Immature natural killer cell (primary cell): Measurements from ENCODE around the gene RAB4A. TPM values are rescaled to one million over a fixed set of nuclear protein-coding genes. Genes with fewer than 3 reads are reported as not detected.
A peak's percentile ranks its signal among the peaks of the same experiment; 100 is the strongest.
"Not testable (repeated sequence)": the region's sequence is repeated elsewhere in the genome, so short reads cannot be mapped to it uniquely, and the experiment has no call there.

Source experiments
- DNase-seq, 3 donors: peaks; one replicate each; pipeline ENCODE4 v3.0.0; 2022; ENCODE audit warnings: mixed read lengths in 1 of 3
- H3K27ac Mint-ChIP-seq, 6 donors: one replicate each; pipeline ENCODE4 v1.8.0; 2020; ENCODE audit warnings: mixed read lengths in 6 of 6, mild to moderate bottlenecking in 5 of 6, inconsistent platforms in 4 of 6, moderate library complexity in 3 of 6
- H3K27me3 Mint-ChIP-seq, 3 donors: one replicate each; pipeline ENCODE4 v1.8.0; 2020 to 2021; ENCODE audit warnings: low read depth in 3 of 3, mild to moderate bottlenecking in 3 of 3, mixed read lengths in 3 of 3, moderate library complexity in 3 of 3, inconsistent platforms in 1 of 3
- H3K36me3 Mint-ChIP-seq, 3 donors: one replicate each; pipeline ENCODE4 v1.8.0; 2020; ENCODE audit warnings: mixed read lengths in 3 of 3, inconsistent platforms in 2 of 3, mild to moderate bottlenecking in 2 of 3
- H3K4me1 Mint-ChIP-seq, 2 donors: one replicate each; pipeline ENCODE4 v1.8.0; 2020; ENCODE audit warnings: inconsistent platforms in 2 of 2, mild to moderate bottlenecking in 2 of 2, mixed read lengths in 2 of 2, moderate library complexity in 1 of 2
- H3K4me3 Mint-ChIP-seq, 5 donors: one replicate each; pipeline ENCODE4 v1.8.0; 2020; ENCODE audit warnings: mild to moderate bottlenecking in 5 of 5, mixed read lengths in 5 of 5, inconsistent platforms in 3 of 5, moderate library complexity in 3 of 5
- H3K9me3 Mint-ChIP-seq, 6 donors: one replicate each; pipeline ENCODE4 v1.8.0; 2020; ENCODE audit warnings: mild to moderate bottlenecking in 6 of 6, mixed read lengths in 6 of 6, inconsistent platforms in 4 of 6, moderate library complexity in 3 of 6
- polyA plus RNA-seq, 3 donors: library from polyadenylated mRNA; unstranded; fragments of 300-500 nt; fragmentation: Illumina TruSeq; gene quantifications; one replicate each; pipeline ENCODE4 v1.2.3, GENCODE V29; 2021

RAB4A gene
- polyA plus RNA-seq, 3 donors from 2014 or later = 21.7 to 30.1 (median 22.3) TPM

DNA sequence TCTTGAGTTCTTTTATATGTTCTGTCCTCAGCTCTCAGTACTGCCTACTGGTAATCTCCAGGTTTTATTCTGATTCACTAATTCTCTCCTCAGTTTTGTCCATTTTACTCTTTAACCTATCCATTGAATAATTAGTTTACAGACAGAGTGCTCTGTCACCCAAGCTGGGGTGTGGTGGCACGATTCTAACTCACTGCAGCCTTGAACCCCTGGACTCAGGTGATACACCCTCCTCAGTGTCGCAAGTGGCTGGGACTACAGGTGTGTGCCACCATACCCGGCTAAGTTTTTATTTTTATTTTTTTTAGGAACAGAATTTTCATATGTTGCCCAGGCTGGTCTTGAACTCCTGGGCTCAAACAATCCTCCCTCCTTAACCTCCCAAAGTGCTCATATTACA is 14.0 kb downstream of the RAB4A start:
- no peaks in the 10 kb centered on the region for H3K9me3 Mint-ChIP-seq
- peaks cover 33 to 60% of the 10 kb centered on the region in 2 donors for H3K4me1 Mint-ChIP-seq
- H3K4me3 Mint-ChIP-seq = peak overlapping the region in 1 of 5 donors; percentile 2
- peaks cover 0 to 2% (median 0%) of the 10 kb centered on the region in 3 donors for H3K27me3 Mint-ChIP-seq
- peaks cover 2 to 7% (median 4%) of the 10 kb centered on the region in 3 donors for H3K36me3 Mint-ChIP-seq
- DNase-seq = no peak
- no peak overlapping the region for H3K27ac Mint-ChIP-seq

GRCh38 chr1:229285440-229285839 is 14.5 kb downstream of the RAB4A start:
- no peaks in the 10 kb centered on the region for H3K9me3 Mint-ChIP-seq

DNA sequence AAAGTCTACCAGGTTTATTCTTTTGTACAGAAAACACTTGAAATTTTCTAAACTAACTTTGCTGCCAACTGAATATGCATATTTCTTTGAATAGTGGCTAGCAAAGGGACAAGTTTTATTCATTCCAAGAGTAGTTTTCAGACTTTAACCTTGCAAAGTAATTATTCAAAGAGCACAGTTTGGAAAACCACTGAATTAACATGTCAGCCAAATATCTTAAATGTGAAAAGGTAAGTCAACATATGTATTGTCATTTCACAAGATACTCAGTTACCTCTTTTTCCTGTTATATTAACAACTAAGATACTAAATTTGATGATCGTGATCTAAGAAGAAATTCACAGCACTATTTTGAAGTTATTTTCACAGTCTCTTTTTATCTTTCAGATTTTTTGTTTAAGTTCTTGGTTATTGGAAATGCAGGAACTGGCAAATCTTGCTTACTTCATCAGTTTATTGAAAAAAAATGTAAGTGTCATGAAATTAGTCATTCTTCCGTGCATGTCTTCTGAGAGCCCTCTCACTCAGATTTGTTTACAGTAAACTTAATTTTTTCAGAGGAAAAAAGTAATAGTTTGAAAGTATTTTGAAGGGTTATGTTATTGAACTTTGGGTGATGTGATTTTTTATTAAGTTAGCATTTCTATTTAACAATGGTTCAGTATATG is 15.3 kb downstream of the RAB4A start:
- DNase-seq = no peak
- Mint-ChIP-seq H3K36me3 (peaks cover 13 to 20% (median 14%) of the 10 kb centered on the region in 3 donors), H3K27ac (peak overlapping the region in 4 of 6 donors; percentile 1 to 79 (median 12)), H3K4me3 (peak overlapping the region in 1 of 5 donors; percentile 29), H3K9me3 (no peaks in the 10 kb centered on the region), H3K27me3 (peaks cover 0 to 2% (median 0%) of the 10 kb centered on the region in 3 donors), H3K4me1 (peaks cover 33 to 53% of the 10 kb centered on the region in 2 donors)

More at GRCh38 chr1:229285440-229285839, 14.5 kb downstream of the RAB4A start:
- Mint-ChIP-seq H3K4me3 (peak overlapping the region in 2 of 5 donors; percentile 2 to 28), H3K36me3 (peaks cover 5 to 12% (median 6%) of the 10 kb centered on the region in 3 donors), H3K4me1 (peaks cover 33 to 55% of the 10 kb centered on the region in 2 donors), H3K27me3 (peaks cover 0 to 2% (median 0%) of the 10 kb centered on the region in 3 donors), H3K27ac (peak overlapping the region in 1 of 6 donors; percentile 7)
- no peak for DNase-seq

- Mint-ChIP-seq H3K9me3 (no peaks in the 10 kb centered on the region), H3K27me3 (peaks cover 0 to 2% (median 0%) of the 10 kb centered on the region in 3 donors), H3K36me3 (peaks cover 17 to 24% (median 17%) of the 10 kb centered on the region in 3 donors), H3K27ac (peak overlapping the region in 4 of 6 donors; percentile 21 to 51 (median 34)), H3K4me3 (no peak overlapping the region), H3K4me1 (peaks cover 33 to 47% of the 10 kb centered on the region in 2 donors)
- DNase-seq = no peak
Observed at GRCh38 chr1:229287267-229287666, 16.4 kb downstream of the RAB4A start.

DNA sequence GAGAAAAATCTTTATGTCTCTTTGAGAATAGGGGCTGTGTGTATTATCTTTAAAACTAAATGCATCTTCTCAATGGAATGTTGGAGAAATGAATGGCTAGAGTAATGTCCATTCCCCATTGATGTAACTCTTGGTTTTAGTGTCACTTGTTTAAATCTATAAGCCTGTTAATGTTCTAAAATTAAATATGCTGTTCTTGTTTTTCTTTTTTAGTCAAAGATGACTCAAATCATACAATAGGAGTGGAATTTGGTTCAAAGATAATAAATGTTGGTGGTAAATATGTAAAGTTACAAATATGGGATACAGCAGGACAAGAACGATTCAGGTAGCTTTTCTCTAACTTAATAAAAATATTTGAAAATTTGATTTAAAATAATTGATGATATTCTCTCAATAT is 17.6 kb downstream of the RAB4A start:
- H3K27ac Mint-ChIP-seq = no peak overlapping the region
- peaks cover 17 to 23% (median 20%) of the 10 kb centered on the region in 3 donors for H3K36me3 Mint-ChIP-seq

GRCh38 chr1:229291686-229292085 is 20.8 kb downstream of the RAB4A start:
- not testable (repeated sequence) for H3K27ac Mint-ChIP-seq, H3K27me3 Mint-ChIP-seq, H3K4me3 Mint-ChIP-seq, H3K9me3 Mint-ChIP-seq, DNase-seq
- H3K36me3 Mint-ChIP-seq = peaks cover 20 to 30% (median 27%) of the 10 kb centered on the region in 3 donors
- H3K4me1 Mint-ChIP-seq = peaks cover 13 to 17% of the 10 kb centered on the region in 2 donors

More for the DNA sequence above, 17.6 kb downstream of the RAB4A start:
- H3K9me3 Mint-ChIP-seq = no peaks in the 10 kb centered on the region
- no peak overlapping the region for H3K4me3 Mint-ChIP-seq
- peaks cover 0 to 2% (median 0%) of the 10 kb centered on the region in 3 donors for H3K27me3 Mint-ChIP-seq
- no peak for DNase-seq
- H3K4me1 Mint-ChIP-seq = peaks cover 33 to 37% of the 10 kb centered on the region in 2 donors

DNA sequence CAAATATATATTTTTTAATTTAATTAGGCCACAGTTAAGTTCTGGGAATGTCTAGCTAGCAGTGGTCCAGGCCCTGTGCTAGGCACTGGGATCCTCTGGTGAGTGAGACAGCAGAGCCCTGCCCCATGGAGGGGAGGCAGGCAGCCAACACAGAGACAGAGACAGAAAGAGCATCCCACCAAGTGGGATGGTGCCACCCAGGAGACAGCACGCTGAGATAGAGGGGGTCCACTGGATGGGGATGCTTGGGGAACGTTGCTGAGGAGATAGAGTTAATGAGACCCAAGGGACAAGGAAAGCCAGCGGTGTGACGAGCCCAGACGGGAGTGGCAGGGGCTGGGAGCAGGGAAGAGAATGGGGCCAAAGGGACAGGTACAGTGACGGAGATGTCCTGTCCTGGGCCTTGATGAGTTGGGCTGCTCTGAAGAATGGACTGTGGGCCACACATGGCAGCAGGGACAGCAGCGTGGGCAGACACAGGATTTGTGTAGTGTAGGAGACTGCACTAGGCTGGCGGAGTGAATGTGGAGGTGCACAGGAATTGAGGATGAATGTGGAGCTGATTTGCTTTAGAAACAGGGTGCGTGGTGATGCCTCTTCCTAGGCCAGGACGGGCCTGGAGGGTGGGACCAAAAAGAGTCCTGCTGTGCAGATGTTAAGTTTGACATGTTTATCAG is 22.8 kb downstream of the RAB4A start:
- Mint-ChIP-seq H3K4me1 (peaks cover 0 to 5% of the 10 kb centered on the region in 2 donors), H3K27me3 (no peaks in the 10 kb centered on the region), H3K27ac (peak overlapping the region in 4 of 6 donors; percentile 13 to 58 (median 38)), H3K4me3 (no peak overlapping the region), H3K36me3 (peaks cover 21 to 40% (median 27%) of the 10 kb centered on the region in 3 donors), H3K9me3 (no peaks in the 10 kb centered on the region)
- DNase-seq = no peak

DNA sequence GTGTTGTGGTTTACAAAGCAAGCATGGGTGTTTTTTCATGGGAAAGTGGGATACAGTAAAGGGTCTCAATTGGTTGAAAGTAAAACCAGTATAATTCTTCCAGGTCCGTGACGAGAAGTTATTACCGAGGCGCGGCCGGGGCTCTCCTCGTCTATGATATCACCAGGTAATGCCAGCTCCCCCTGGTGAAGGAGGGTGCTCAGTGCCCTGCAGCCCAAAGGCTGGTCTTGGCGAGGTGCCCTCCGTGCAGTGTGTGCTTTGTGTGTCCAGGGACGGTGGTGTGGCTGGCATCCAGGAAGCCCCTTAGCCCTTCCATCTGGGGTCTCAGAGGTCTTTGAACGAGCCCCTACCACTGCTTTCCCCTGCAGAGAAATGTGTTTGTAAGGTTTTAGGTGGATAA is 24.8 kb downstream of the RAB4A start:
- H3K27ac Mint-ChIP-seq = no peak overlapping the region
- no peaks in the 10 kb centered on the region for H3K27me3 Mint-ChIP-seq
- no peak for DNase-seq
- peaks cover 19 to 49% (median 32%) of the 10 kb centered on the region in 3 donors for H3K36me3 Mint-ChIP-seq
- H3K9me3 Mint-ChIP-seq = no peaks in the 10 kb centered on the region
- peaks cover 0 to 4% of the 10 kb centered on the region in 2 donors for H3K4me1 Mint-ChIP-seq
- H3K4me3 Mint-ChIP-seq = no peak overlapping the region

DNA sequence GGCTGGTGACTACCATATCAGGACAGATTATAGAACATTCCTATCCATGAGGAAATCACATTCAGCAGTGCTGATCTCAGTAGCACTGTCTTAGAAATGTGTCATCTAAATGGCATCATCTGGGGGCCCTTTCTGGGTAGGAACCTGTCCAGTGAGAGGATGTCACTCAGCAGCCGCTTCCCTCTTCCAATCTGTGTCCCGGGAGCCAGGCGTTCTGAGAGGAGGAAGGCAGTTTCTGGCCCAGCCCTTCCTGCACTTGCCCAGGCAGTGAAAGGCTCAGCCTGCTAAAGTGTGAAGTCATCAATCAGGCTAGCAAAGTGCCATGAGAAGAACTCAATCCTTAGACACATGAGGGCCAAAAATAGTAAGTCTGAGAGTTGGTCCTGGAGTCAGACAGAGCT is 25.6 kb downstream of the RAB4A start:
- peaks cover 0 to 2% of the 10 kb centered on the region in 2 donors for H3K4me1 Mint-ChIP-seq
- H3K36me3 Mint-ChIP-seq = peaks cover 11 to 45% (median 27%) of the 10 kb centered on the region in 3 donors
- H3K9me3 Mint-ChIP-seq = no peaks in the 10 kb centered on the region
- DNase-seq = no peak
- H3K27ac Mint-ChIP-seq = peak overlapping the region in 4 of 6 donors; percentile 1 to 39 (median 8)
- H3K27me3 Mint-ChIP-seq = no peaks in the 10 kb centered on the region
- no peak overlapping the region for H3K4me3 Mint-ChIP-seq

DNA sequence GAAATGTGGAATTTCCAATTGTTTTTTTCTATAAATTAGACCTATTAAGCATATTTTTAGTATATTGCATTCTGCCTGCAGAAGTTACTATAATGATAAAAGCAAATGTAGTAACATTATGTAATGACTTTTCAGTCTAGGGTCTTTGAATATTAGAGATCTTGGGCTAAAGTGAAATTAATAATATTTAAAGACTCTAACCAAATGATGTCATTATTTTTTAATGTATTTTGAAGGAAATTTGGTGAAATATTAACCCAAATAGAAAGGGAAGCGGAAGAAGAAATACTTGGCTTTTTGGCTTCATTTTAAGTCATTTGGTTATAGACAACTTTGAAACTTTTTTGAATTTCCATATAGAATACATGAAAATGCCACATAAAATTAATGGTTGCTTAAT is 26.8 kb downstream of the RAB4A start:
- peaks cover 4 to 44% (median 27%) of the 10 kb centered on the region in 3 donors for H3K36me3 Mint-ChIP-seq

DNA sequence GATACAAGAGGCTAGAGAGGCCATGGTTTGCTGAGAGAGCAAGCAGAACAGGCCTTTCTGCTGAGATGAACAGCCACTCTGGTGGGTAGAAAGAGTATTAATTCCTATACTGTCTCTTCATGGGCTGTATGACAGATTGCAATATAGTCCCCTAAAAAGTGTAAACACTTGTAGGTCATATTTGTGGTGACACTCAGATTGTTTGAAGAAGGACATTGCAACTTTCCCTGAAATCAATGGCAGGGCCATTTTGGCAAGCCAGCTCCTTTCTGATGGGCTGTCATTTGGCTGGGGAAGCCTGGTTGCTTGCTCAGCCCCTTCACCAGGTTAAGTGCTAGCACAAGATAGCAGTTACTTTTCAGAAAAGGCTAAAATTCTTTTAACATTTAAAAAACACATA is 27.5 kb downstream of the RAB4A start:
- no peaks in the 10 kb centered on the region for H3K9me3 Mint-ChIP-seq
- H3K36me3 Mint-ChIP-seq = peaks cover 4 to 49% (median 27%) of the 10 kb centered on the region in 3 donors
- H3K27me3 Mint-ChIP-seq = peaks cover 0 to 2% (median 0%) of the 10 kb centered on the region in 3 donors
- H3K4me1 Mint-ChIP-seq = peaks cover 3 to 5% of the 10 kb centered on the region in 2 donors
- H3K4me3 Mint-ChIP-seq = no peak overlapping the region
- DNase-seq = no peak
- no peak overlapping the region for H3K27ac Mint-ChIP-seq

More for the DNA sequence above, 26.8 kb downstream of the RAB4A start:
- no peak overlapping the region for H3K27ac Mint-ChIP-seq
- no peak overlapping the region for H3K4me3 Mint-ChIP-seq
- no peaks in the 10 kb centered on the region for H3K9me3 Mint-ChIP-seq
- H3K27me3 Mint-ChIP-seq = peaks cover 0 to 2% (median 0%) of the 10 kb centered on the region in 3 donors
- no peak for DNase-seq
- H3K4me1 Mint-ChIP-seq = peaks cover 0 to 2% of the 10 kb centered on the region in 2 donors

GRCh38 chr1:229298887-229299503 is 28.1 kb downstream of the RAB4A start:
- H3K36me3 Mint-ChIP-seq = peaks cover 0 to 52% (median 27%) of the 10 kb centered on the region in 3 donors
- no peak overlapping the region for H3K4me3 Mint-ChIP-seq
- H3K27ac Mint-ChIP-seq = no peak overlapping the region
- H3K27me3 Mint-ChIP-seq = peaks cover 0 to 2% (median 0%) of the 10 kb centered on the region in 3 donors
- H3K4me1 Mint-ChIP-seq = peaks cover 6 to 8% of the 10 kb centered on the region in 2 donors
- no peaks in the 10 kb centered on the region for H3K9me3 Mint-ChIP-seq
- no peak for DNase-seq

DNA sequence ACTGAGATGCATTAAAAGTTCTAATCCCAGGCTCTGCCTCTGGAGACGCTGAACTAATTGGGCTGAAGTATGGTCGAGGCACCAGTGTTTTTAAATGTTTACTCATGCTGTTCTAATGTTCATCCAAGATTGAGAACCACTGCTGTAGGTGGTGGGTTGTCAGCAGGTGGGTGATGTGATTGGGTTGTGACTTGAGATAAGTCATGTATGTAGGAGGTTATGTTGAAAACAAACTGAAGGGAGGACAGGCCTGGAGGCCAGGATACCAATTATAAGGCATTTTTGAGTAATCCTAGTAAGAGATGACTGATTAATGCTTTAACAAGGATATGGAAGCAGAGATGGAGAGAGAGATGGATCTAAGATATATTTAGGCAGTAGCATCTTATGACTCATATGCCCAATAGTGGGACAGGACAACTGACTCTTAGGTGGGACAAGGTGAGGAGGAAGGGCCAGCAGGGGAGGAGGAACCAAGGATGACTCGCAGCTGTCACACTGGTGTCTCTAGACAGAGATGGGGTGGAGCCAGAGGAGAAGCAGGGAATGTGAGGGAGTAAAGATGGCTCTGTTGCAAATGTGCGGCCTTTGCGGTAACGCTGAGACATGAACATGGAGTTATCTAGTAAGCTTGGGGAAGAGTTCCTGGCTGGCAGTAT is 29.3 kb downstream of the RAB4A start:
- H3K9me3 Mint-ChIP-seq = no peaks in the 10 kb centered on the region
- DNase-seq = no peak
- peaks cover 6 to 14% of the 10 kb centered on the region in 2 donors for H3K4me1 Mint-ChIP-seq
- H3K27me3 Mint-ChIP-seq = peaks cover 0 to 2% (median 0%) of the 10 kb centered on the region in 3 donors
- H3K27ac Mint-ChIP-seq = no peak overlapping the region
- no peak overlapping the region for H3K4me3 Mint-ChIP-seq
- peaks cover 0 to 50% (median 27%) of the 10 kb centered on the region in 3 donors for H3K36me3 Mint-ChIP-seq
